GM23248 (cell line): ENCODE results near the gene KAT8.

Experiments
- EZH2 ChIP-seq: fragments of 200-600 bp; sonication (generic); IDR thresholded peaks from 2 replicates; pipeline ENCODE4 v1.6.1; 2018; ENCODE audit warnings: antibody characterized with exemption, mild to moderate bottlenecking; ENCODE audit not compliant: insufficient read depth, poor library complexity, severe bottlenecking
- EZH2phosphoT487 ChIP-seq: fragments of 200-600 bp; sonication (generic); IDR thresholded peaks from 2 replicates; pipeline ENCODE4 v1.6.1; 2018; ENCODE audit warnings: antibody characterized with exemption, moderate library complexity, mild to moderate bottlenecking, low read depth; ENCODE audit not compliant: insufficient read depth

DNA sequence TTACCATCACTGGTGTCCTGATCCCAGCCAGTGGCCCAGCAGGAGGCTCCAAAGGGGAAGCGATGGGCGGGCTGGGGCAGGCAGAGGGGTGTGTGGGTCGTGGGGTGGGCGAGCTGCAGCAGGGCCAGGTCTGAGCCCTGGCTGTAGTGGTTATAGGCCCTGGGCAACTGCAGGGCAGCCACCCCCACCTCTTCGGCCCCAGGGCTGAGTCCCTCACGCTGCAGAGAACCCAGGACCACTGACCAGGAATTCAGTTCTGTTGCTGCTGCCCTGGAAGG lies 30.9 kb upstream of the KAT8 start:
- TF ChIP-seq EZH2 (no peak), EZH2phosphoT487 (no peak)
